GM18517 (cell line): ENCODE results near the gene PARP15.
"Not testable (repeated sequence)": the region's sequence is repeated elsewhere in the genome, so short reads cannot be mapped to it uniquely, and the experiment has no call there.

Source experiments
- ATAC-seq: cut with Tn5 transposase; IDR thresholded peaks from one replicate; pipeline ENCODE4 v1.9.1; 2021; ENCODE audit warnings: mild to moderate bottlenecking, moderate library complexity; ENCODE audit not compliant: unreplicated experiment

The PARP15 gene

GRCh38 chr3:122615303-122615702 is 37.9 kb downstream of the PARP15 start:
- ATAC-seq, result no peak

- no peak for ATAC-seq
Observed at GRCh38 chr3:122618614-122619013, 41.2 kb downstream of the PARP15 start.

- no peak for ATAC-seq
Observed at GRCh38 chr3:122619040-122619439, 41.6 kb downstream of the PARP15 start.

GRCh38 chr3:122620399-122620798 is 42.9 kb downstream of the PARP15 start:
- ATAC-seq, result no peak

GRCh38 chr3:122621112-122621511 is 43.7 kb downstream of the PARP15 start:
- no peak for ATAC-seq

- no peak for ATAC-seq
Observed at GRCh38 chr3:122623031-122623829, 45.8 kb downstream of the PARP15 start.

GRCh38 chr3:122626515-122627180 is 49.2 kb downstream of the PARP15 start:
- ATAC-seq, result no peak

GRCh38 chr3:122627301-122627700 is 49.9 kb downstream of the PARP15 start:
- ATAC-seq, result no peak

GRCh38 chr3:122628567-122628966 is 51.1 kb downstream of the PARP15 start:
- ATAC-seq, result no peak

- no peak for ATAC-seq
Observed at GRCh38 chr3:122629763-122630162, 52.3 kb downstream of the PARP15 start.

GRCh38 chr3:122635789-122636188 is 58.3 kb downstream of the PARP15 start:
- no peak for ATAC-seq

GRCh38 chr3:122636697-122637096 is 59.2 kb downstream of the PARP15 start:
- ATAC-seq, result no peak

- ATAC-seq, result no peak
Observed at GRCh38 chr3:122640437-122640999, 63.1 kb downstream of the PARP15 start.

GRCh38 chr3:122642935-122643334 is 65.5 kb downstream of the PARP15 start:
- ATAC-seq, result no peak

GRCh38 chr3:122646146-122646988 is 68.9 kb downstream of the PARP15 start:
- no peak for ATAC-seq

- ATAC-seq, result not testable (repeated sequence)
Observed at GRCh38 chr3:122651233-122651907, 73.9 kb downstream of the PARP15 start.

- not testable (repeated sequence) for ATAC-seq
Observed at GRCh38 chr3:122651962-122652361, 74.5 kb downstream of the PARP15 start.

GRCh38 chr3:122658336-122658735 is 80.9 kb downstream of the PARP15 start:
- ATAC-seq, result not testable (repeated sequence)

- no peak for ATAC-seq
Observed at GRCh38 chr3:122660297-122660974, 83.0 kb downstream of the PARP15 start.

- peak; percentile 51 for ATAC-seq
Observed at GRCh38 chr3:122661633-122662032, 84.2 kb downstream of the PARP15 start.
